ENCODE measurements around the gene EDDM13.
"Not testable (repeated sequence)": the region's sequence is repeated elsewhere in the genome, so short reads cannot be mapped to it uniquely, and the experiment has no call there.

Gene EDDM13

GRCh38 chr19:56272161-56272798 is at the start of gene EDDM13:
Gene EDDM13 (plus strand): TSS chr19:56272748. CDS start chr19:56272835, 87 bp downstream.
- DNase-seq: no peak

DNA sequence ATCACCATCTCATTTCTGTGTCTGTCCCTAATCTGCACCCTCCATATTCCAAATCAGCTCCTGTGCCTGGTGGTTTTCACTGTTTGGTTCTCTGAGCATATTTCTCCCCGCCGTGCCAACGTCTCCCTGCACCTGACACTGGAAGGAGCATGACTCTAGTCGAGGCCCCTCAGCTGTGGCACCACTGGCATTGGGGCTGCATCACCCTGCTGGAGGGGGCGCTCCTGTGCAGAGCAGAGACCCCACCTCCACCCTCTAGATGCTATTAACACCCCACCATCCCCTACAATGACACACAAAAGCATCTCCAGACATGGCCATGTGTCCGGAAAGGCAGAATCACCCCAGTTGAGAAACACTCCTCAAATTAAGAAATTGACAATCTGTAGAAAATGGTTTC is 49.6 kb upstream of the EDDM13 start:
- no peak for DNase-seq

DNA sequence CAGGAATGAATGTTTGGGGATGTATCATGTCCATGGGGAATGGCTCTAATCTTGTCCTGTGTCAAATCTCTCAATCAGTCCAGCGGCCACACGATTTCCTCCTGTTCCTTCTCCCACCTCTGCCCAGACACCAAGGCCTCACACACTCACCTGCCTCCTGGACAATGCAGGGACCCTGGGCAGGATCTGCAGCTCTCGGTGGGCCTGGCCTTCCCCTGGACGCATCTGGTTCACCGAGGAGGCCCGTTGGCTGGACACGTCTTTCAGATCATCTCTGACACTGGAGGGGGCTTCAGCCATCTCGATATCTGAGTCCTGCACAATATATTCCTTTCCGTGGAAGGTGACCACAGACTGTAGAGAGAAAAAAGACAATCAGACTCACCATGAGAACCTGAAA is 49.1 kb upstream of the EDDM13 start:
- DNase-seq: no peak

- DNase-seq: peak; percentile 59
Measured at GRCh38 chr19:56245121-56245740, 27.3 kb upstream of the EDDM13 start.

DNA sequence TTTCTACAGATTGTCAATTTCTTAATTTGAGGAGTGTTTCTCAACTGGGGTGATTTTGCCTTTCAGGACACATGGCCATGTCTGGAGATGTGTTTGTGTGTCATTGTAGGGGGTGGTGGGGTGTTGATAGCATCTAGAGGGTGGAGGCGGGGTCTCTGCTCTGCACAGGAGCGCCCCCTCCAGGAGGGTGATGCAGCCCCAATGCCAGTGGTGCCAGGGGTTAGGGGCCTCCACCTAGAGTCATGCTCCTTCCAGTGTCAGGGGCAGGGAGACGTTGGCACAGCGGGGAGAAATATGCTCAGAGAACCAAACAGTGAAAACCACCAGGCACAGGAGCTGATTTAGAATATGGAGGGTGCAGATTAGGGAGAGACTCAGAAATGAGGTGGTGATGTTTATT is 26.8 kb upstream of the EDDM13 start:
- DNase-seq: not testable (repeated sequence)

DNA sequence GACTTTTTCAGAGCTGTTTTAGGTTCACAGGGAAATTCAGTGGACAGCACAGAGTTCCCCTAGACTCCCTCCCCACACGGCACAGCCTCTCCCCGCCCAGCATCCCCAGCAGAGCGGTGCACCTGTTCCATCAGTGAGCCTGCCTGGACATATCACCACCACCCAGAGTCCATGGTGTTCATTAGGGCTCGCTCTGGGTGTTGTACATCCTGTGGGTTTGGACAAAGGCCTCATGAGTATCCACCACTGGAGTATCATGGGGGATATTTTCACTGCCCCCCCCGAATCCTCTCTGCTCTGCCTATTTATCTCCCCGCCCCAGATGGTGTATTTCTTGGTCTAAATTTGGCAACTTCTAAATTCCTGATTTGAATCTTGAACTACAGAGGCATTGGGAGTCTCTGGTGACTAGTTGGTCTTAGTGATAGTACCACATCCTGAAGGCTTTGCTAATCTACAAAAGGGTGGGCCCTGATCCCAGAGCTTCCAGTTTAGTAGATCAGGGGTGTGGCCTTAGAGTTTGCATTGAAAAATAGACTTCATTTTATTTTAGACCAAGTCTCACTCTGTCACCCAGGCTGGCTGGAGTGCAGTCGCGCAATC is 23.7 kb upstream of the EDDM13 start:
- not testable (repeated sequence) for DNase-seq

GRCh38 chr19:56252699-56253422 is 19.7 kb upstream of the EDDM13 start:
- peak; percentile 74 for DNase-seq

GRCh38 chr19:56253737-56254136 is 18.8 kb upstream of the EDDM13 start:
- DNase-seq: peak; percentile 48

GRCh38 chr19:56258272-56258671 is 14.3 kb upstream of the EDDM13 start:
- no peak for DNase-seq

GRCh38 chr19:56261145-56261544 is 11.4 kb upstream of the EDDM13 start:
- DNase-seq: peak; percentile 7

GRCh38 chr19:56261932-56262331 is 10.6 kb upstream of the EDDM13 start:
- not testable (repeated sequence) for DNase-seq

DNA sequence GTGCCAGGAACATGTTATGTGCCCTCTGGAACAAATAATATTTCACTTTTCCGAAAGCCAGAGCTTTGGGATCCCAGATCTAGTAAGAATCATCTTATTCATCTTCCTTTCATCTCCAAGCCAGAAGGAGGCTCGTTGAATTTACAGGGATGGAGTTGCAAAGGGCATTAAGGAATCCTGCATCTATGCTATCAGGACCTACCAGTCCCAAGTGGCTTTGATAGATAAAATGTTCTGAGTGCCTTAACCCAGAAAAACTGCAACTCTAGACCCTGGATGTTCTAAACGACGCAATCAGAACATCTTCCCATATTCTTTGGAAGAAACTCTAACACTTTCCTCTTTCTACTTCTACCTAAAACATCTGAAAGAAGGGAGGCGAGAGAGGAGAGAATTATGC is 9.2 kb upstream of the EDDM13 start:
- no peak for DNase-seq

GRCh38 chr19:56266051-56266450 is 6.5 kb upstream of the EDDM13 start:
- DNase-seq: no peak

DNA sequence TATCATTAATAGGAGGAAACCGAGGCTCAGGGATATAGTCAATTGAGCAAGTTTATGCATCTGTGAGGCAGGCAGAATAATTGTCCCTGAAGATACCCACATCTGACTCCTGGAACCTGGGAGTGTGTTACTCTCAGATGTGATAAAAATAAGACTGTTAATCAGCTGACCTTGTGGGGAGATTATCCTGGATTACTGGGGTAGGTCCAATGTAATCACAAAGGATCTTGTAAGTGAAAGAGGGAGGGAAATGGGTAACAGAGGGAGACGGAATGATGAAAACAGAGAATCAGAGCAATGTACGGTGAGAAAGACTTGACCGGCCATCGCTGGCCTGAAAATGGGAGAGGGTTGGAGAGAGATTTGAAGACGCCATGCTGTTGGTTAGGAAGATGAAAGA is 3.2 kb upstream of the EDDM13 start:
- DNase-seq: no peak

GRCh38 chr19:56270676-56271075 is 1.9 kb upstream of the EDDM13 start:
- DNase-seq: peak; percentile 10

DNA sequence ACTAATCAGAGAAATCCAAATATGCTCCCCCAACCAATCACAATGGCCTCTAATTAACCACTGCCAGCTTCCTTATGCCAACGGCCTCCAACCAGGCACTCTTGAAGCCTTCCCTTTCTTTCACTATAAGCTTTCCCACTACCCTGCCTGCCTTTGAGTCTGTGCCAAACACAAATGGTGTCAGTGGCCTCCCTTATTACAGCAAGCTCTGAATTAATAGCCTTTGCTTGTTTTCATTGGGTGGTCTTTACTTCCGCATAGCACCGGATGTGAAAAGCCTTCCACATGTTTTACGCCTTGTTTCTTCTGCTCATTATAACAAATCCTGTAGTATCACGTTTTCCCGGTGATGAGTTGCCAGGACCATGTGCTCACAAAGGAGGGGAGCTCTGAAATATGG is 1.4 kb upstream of the EDDM13 start:
- no peak for DNase-seq

DNA sequence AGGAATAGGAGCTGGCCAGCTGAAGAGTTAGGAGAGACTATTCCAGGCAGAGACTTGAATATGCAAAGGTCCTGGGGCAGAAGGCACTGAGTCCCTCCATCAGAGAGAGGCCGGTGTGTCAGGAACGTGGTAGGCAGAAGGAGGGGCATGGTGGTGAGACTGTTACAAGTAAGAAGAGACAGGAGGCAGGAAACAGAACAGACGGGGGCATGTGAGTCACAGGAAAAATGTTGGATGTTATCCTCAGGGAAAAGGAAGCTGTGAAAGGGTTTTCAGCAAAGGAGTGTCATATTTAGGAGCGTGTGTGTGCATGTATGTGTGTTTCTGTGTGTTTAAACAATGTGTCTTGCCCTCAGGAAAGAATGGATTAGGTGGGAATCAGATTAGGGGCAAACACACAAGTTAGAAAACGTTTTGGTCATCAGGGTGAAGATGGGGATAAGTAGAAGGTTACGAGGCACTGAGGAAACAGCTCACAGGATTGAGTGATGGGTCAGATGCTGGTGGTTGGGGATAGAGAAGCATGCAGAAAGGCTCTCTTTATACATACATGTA is 1.1 kb downstream of the EDDM13 start:
- peak; percentile 65 for DNase-seq

GRCh38 chr19:56282809-56283208 is 10.3 kb downstream of the EDDM13 start:
- no peak for DNase-seq

DNA sequence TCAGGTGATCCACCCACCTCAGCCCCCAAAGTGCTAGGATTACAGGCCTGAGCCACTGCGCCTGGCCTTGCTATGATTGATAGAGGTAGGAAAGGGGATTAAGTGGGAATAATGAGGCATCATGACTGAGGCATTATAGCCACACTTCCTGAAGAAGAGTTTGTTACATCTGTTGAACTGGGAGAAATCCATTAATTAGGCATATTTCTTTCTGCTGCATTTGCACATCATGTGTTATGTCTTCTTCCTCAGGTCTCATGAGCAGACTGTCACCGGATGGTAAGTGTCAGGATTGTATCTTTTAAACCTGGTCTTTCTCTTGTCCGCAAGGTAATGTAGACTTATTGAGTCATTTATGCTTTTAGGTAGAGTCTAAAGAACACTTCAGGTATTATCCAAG is 12.2 kb downstream of the EDDM13 start:
- DNase-seq: no peak

DNA sequence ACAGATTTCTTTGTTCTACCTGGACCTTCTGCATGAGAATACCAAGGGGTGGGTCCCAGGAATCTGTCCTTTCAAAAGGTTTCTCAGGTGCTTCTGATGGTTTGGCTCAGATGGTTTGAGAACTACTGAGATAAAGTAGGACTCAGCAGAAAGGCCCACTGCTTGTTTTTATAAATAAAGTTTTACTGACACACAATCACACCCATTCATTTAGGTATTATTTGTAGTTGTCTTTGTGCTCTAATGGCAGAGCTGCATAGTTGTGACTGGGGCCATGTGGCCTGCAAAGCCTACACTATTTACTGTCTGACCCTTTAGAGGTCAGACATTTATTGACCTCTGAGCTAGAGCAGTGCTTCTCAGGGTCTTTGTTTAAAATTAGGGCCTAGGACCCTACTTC is 17.6 kb downstream of the EDDM13 start:
- DNase-seq: no peak

DNA sequence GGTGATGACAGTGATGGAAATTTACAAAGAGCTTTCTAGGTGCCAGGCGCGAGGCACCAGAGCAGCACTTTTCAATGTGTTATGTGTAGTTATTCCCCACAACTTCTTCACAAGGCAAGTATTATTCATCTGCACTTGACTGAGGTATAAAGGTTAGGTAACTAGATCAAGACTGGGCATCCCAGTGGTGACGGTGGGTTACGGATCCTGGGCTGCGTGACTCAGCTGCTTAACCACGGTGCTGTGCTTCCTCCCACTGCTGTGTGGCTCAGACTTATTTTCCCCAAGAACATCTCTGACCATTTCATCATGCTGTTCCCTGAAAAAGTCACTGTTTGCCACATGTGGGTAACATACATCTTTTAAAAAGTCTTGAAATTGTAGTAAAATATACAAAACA is 19.3 kb downstream of the EDDM13 start:
- no peak for DNase-seq

DNA sequence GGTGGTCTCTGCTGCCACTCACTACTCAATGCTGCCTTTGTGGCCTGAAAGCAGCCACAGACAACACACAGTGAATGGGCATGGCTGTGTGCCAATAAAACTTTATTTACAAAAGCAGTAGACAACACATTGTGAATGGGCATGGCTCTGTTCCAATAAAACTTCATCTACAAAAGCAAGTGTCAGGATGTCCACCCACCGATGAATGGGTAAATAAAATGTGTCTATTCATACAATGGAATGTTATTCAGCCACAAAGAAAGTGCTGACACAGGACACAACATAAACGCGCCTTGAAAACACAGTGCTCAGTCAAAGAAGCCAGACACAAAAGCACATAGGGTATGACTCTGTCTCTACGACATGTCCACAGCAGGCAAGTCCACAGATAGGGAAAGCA is 22.0 kb downstream of the EDDM13 start:
- DNase-seq: peak; percentile 15

All from fibroblast of skin of right biceps (primary cell).